ENCODE results near the gene TRMT10B.
"Not testable (repeated sequence)": the region's sequence is repeated elsewhere in the genome, so short reads cannot be mapped to it uniquely, and the experiment has no call there.

The TRMT10B gene

GRCh38 chr9:37800631-37801286 is 47.2 kb downstream of the TRMT10B start, which contains the start of gene DCAF10:
TSS of gene DCAF10 (plus strand) at chr9:37800797. CDS start at chr9:37800867, 70 bp downstream.
- no peak for TF ChIP-seq EZH2phosphoT487 (IDR thresholded peaks at IDR 0.05; ENCODE audit: low read depth)
- TF ChIP-seq, protein P1, sequence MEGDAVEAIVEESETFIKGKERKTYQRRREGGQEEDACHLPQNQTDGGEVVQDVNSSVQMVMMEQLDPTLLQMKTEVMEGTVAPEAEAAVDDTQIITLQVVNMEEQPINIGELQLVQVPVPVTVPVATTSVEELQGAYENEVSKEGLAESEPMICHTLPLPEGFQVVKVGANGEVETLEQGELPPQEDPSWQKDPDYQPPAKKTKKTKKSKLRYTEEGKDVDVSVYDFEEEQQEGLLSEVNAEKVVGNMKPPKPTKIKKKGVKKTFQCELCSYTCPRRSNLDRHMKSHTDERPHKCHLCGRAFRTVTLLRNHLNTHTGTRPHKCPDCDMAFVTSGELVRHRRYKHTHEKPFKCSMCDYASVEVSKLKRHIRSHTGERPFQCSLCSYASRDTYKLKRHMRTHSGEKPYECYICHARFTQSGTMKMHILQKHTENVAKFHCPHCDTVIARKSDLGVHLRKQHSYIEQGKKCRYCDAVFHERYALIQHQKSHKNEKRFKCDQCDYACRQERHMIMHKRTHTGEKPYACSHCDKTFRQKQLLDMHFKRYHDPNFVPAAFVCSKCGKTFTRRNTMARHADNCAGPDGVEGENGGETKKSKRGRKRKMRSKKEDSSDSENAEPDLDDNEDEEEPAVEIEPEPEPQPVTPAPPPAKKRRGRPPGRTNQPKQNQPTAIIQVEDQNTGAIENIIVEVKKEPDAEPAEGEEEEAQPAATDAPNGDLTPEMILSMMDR (IDR thresholded peaks at IDR 0.05; ENCODE audit: low read depth, low read length): no peak
- H2AFZ ChIP-seq (ENCODE audit: low read depth, low read length): peak within 1 kb of the TSS; percentile 95
- peaks cover 45% of the 10 kb centered on the region for H3K79me2 ChIP-seq (ENCODE audit: low read length)

GRCh38 chr9:37801287-37801850 is 47.8 kb downstream of the TRMT10B start:
- Histone ChIP-seq H3K4me3 (ENCODE audit: low read length) (peak overlapping the region; percentile 93), H3K79me2 (ENCODE audit: low read length) (peaks cover 51% of the 10 kb centered on the region), H3K36me3 (replicated peaks; ENCODE audit: low read depth, low read length) (peaks cover 9% of the 10 kb centered on the region), H3K9ac (ENCODE audit: low read length) (peak overlapping the region; percentile 82), H3K27ac (ENCODE audit: low read length) (peak overlapping the region; percentile 64), H2AFZ (ENCODE audit: low read depth, low read length) (peak overlapping the region; percentile 3; the same call in 1 of the 2 replicates), H3K4me2 (ENCODE audit: low read length) (peak overlapping the region; percentile 96), H3K9me3 (ENCODE audit: insufficient read depth, low read length) (no peaks in the 10 kb centered on the region), H3K4me1 (ENCODE audit: low read length) (peaks cover 22% of the 10 kb centered on the region), H4K20me1 (ENCODE audit: insufficient read depth, low read length) (peaks cover 25% of the 10 kb centered on the region), H3K27me3 (ENCODE audit: low read depth, low read length) (no peaks in the 10 kb centered on the region)
- TF ChIP-seq EZH2phosphoT487 (IDR thresholded peaks at IDR 0.05; ENCODE audit: low read depth): no peak
- TF ChIP-seq, protein P1 (IDR thresholded peaks at IDR 0.05; ENCODE audit: low read depth, low read length): no peak

More at GRCh38 chr9:37800631-37801286, 47.2 kb downstream of the TRMT10B start, which contains the start of gene DCAF10:
- peaks cover 22% of the 10 kb centered on the region for H4K20me1 ChIP-seq (ENCODE audit: insufficient read depth, low read length)
- H3K27me3 ChIP-seq (ENCODE audit: low read depth, low read length): no peaks in the 10 kb centered on the region
- peak within 1 kb of the TSS; percentile 82 for H3K9ac ChIP-seq (ENCODE audit: low read length)
- peaks cover 6% of the 10 kb centered on the region for H3K36me3 ChIP-seq (replicated peaks; ENCODE audit: low read depth, low read length)
- no peaks in the 10 kb centered on the region for H3K9me3 ChIP-seq (ENCODE audit: insufficient read depth, low read length)
- H3K4me2 ChIP-seq (ENCODE audit: low read length): peak within 1 kb of the TSS; percentile 96
- peak within 1 kb of the TSS; percentile 93 for H3K4me3 ChIP-seq (ENCODE audit: low read length)
- H3K4me1 ChIP-seq (ENCODE audit: low read length): peaks cover 22% of the 10 kb centered on the region
- peak within 1 kb of the TSS; percentile 64 for H3K27ac ChIP-seq (ENCODE audit: low read length)

DNA sequence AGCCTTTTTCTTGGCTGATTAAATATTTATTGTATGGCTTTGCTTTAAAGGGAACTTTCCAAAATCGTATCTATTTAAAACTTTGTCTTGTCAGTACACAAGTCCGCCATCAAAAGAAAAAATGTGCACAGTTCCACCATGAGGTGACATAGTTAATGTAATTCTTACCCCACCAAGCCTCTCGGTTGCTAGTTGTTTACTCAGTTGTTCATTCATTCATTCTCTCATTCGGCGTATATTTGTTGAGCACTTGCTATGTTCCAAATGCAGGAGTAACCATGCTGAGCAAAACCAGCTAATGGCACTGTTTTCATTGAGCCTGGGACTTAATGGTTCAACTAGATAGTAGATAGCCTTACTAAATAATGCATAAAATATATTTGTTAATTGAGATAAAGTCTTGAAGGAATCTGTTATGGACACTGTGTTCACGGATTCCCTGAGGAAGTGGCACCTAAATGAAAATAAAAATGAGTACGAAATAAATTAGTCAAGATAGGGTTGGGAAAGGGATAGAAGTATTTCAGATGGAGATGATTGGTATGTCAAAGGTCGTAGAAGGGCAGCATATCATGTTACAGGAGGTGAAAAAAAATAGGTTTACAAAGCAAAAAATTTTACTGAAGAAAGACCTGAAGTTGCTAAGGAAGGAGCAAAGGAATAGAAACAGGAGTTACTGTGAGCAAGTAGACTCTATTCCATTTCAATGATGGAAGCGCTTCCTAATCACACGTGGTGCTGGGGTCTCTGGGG is 48.5 kb downstream of the TRMT10B start:
- H3K9me3 ChIP-seq (ENCODE audit: insufficient read depth, low read length): no peaks in the 10 kb centered on the region
- peaks cover 58% of the 10 kb centered on the region for H3K79me2 ChIP-seq (ENCODE audit: low read length)
- no peak overlapping the region for H2AFZ ChIP-seq (ENCODE audit: low read depth, low read length)
- H3K27ac ChIP-seq (ENCODE audit: low read length): no peak overlapping the region
- H3K4me3 ChIP-seq (ENCODE audit: low read length): peak overlapping the region; percentile 93
- peaks cover 22% of the 10 kb centered on the region for H3K4me1 ChIP-seq (ENCODE audit: low read length)
- H4K20me1 ChIP-seq (ENCODE audit: insufficient read depth, low read length): peaks cover 28% of the 10 kb centered on the region
- no peak for TF ChIP-seq EZH2phosphoT487 (IDR thresholded peaks at IDR 0.05; ENCODE audit: low read depth)
- TF ChIP-seq, protein P1 (IDR thresholded peaks at IDR 0.05; ENCODE audit: low read depth, low read length): no peak
- H3K9ac ChIP-seq (ENCODE audit: low read length): peak overlapping the region; percentile 82
- H3K36me3 ChIP-seq (replicated peaks; ENCODE audit: low read depth, low read length): peaks cover 9% of the 10 kb centered on the region
- H3K4me2 ChIP-seq (ENCODE audit: low read length): peak overlapping the region; percentile 96
- H3K27me3 ChIP-seq (ENCODE audit: low read depth, low read length): no peaks in the 10 kb centered on the region

GRCh38 chr9:37806271-37806670 is 52.7 kb downstream of the TRMT10B start:
- no peak overlapping the region for H3K4me3 ChIP-seq (ENCODE audit: low read length)
- no peaks in the 10 kb centered on the region for H3K27me3 ChIP-seq (ENCODE audit: low read depth, low read length)
- H3K27ac ChIP-seq (ENCODE audit: low read length): no peak overlapping the region
- no peak overlapping the region for H2AFZ ChIP-seq (ENCODE audit: low read depth, low read length)
- H3K9me3 ChIP-seq (ENCODE audit: insufficient read depth, low read length): no peaks in the 10 kb centered on the region
- H3K9ac ChIP-seq (ENCODE audit: low read length): no peak overlapping the region
- peaks cover 28% of the 10 kb centered on the region for H4K20me1 ChIP-seq (ENCODE audit: insufficient read depth, low read length)
- no peak overlapping the region for H3K4me2 ChIP-seq (ENCODE audit: low read length)
- peaks cover 16% of the 10 kb centered on the region for H3K4me1 ChIP-seq (ENCODE audit: low read length)
- TF ChIP-seq EZH2phosphoT487 (IDR thresholded peaks at IDR 0.05; ENCODE audit: low read depth): no peak
- TF ChIP-seq, protein P1 (IDR thresholded peaks at IDR 0.05; ENCODE audit: low read depth, low read length): no peak
- peaks cover 9% of the 10 kb centered on the region for H3K36me3 ChIP-seq (replicated peaks; ENCODE audit: low read depth, low read length)
- peaks cover 63% of the 10 kb centered on the region for H3K79me2 ChIP-seq (ENCODE audit: low read length)

DNA sequence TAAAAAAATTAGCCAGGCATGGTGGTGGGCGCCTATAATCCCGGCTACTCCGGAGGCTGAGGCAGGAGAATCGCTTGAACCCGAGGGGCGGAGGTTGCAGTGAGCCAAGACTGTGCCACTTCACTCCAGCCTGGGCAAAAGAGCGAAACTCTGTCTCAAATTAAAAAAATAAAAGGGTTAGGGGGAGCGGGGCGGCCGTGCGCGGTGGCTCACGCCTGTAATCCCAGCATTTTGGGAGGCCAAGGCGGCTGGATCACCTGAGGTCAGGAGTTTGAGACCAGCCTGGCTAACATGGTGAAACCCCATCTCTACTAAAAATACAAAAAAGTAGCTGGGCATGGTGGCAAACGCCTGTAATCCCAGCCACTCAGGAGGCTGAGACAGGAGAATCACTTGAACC is 56.1 kb downstream of the TRMT10B start:
- H3K79me2 ChIP-seq (ENCODE audit: low read length): peaks cover 34% of the 10 kb centered on the region
- H3K4me2 ChIP-seq (ENCODE audit: low read length); H3K27me3 ChIP-seq (ENCODE audit: low read depth, low read length); H3K36me3 ChIP-seq (replicated peaks; ENCODE audit: low read depth, low read length); H3K4me3 ChIP-seq (ENCODE audit: low read length); H3K9ac ChIP-seq (ENCODE audit: low read length); H3K27ac ChIP-seq (ENCODE audit: low read length); H3K4me1 ChIP-seq (ENCODE audit: low read length); H3K9me3 ChIP-seq (ENCODE audit: insufficient read depth, low read length); H2AFZ ChIP-seq (ENCODE audit: low read depth, low read length); H4K20me1 ChIP-seq (ENCODE audit: insufficient read depth, low read length): not testable (repeated sequence)
